OCI-LY1 (cell line): ENCODE data around the gene ZNF385D.

Experiments
- H2AFZ ChIP-seq: fragments of 200-600 bp; sonication (generic), shearing (Covaris generic); 2 replicates; pipeline ENCODE4 v1.6.0; 2014; ENCODE audit warnings: antibody characterized with exemption, mild to moderate bottlenecking, low read length
- H3F3A ChIP-seq: fragments of 200-600 bp; sonication (generic), shearing (Covaris generic); 2 replicates; pipeline ENCODE4 v1.6.0; 2014; ENCODE audit warnings: mild to moderate bottlenecking, antibody characterized with exemption, low read length, moderate library complexity; ENCODE audit not compliant: insufficient read depth
- H3K27ac ChIP-seq: fragments of 200-600 bp; sonication (generic); 2 replicates; pipeline ENCODE4 v1.5.1; 2014; ENCODE audit warnings: low read length, mixed run types, mild to moderate bottlenecking, low read depth; ENCODE audit not compliant: poor library complexity, severe bottlenecking
- H3K27me3 ChIP-seq: fragments of 200-600 bp; sonication (generic); 2 replicates; pipeline ENCODE4 v1.6.0; 2014; ENCODE audit warnings: antibody characterized with exemption, mild to moderate bottlenecking, low read length, moderate library complexity; ENCODE audit not compliant: insufficient read depth
- H3K36me3 ChIP-seq: fragments of 200-600 bp; sonication (generic); 2 replicates; pipeline ENCODE4 v1.6.1; 2014; ENCODE audit warnings: mild to moderate bottlenecking, antibody characterized with exemption, low read length, moderate library complexity, mixed read lengths; ENCODE audit not compliant: insufficient read depth
- H3K4me1 ChIP-seq: fragments of 200-600 bp; sonication (generic); 2 replicates; pipeline ENCODE4 v1.5.1; 2014; ENCODE audit warnings: mild to moderate bottlenecking, low read length, moderate library complexity; ENCODE audit not compliant: insufficient read depth, severe bottlenecking
- H3K4me2 ChIP-seq: fragments of 200-600 bp; sonication (generic), shearing (Covaris generic); 2 replicates; pipeline ENCODE4 v1.6.1; 2014; ENCODE audit warnings: low read length
- H3K4me3 ChIP-seq: fragments of 200-600 bp; sonication (generic); 2 replicates; pipeline ENCODE4 v1.5.1; 2014; ENCODE audit warnings: low read length, low read depth, mild to moderate bottlenecking, mixed read lengths; ENCODE audit not compliant: poor library complexity, severe bottlenecking
- H3K79me2 ChIP-seq: fragments of 200-600 bp; shearing (Covaris generic); 2 replicates; pipeline ENCODE4 v1.6.1; 2016; ENCODE audit warnings: mixed run types, low read length, mixed read lengths; ENCODE audit not compliant: insufficient read depth
- H3K9ac ChIP-seq: fragments of 200-600 bp; sonication (generic), shearing (Covaris generic); 2 replicates; pipeline ENCODE4 v1.6.1; 2014; ENCODE audit warnings: mild to moderate bottlenecking, low read length, mixed read lengths
- H3K9me2 ChIP-seq: fragments of 200-600 bp; sonication (generic), shearing (Covaris generic); 2 replicates; pipeline ENCODE4 v1.6.1; 2014; ENCODE audit warnings: low read depth, mild to moderate bottlenecking, low read length, mixed read lengths
- H3K9me3 ChIP-seq: fragments of 200-600 bp; shearing (Covaris generic); 2 replicates; pipeline ENCODE4 v1.6.1; 2014; ENCODE audit warnings: low read length, mixed read lengths
- H4K20me1 ChIP-seq: fragments of 200-600 bp; sonication (generic), shearing (Covaris generic); 2 replicates; pipeline ENCODE4 v1.6.0; 2016; ENCODE audit warnings: mild to moderate bottlenecking, low read length; ENCODE audit not compliant: insufficient read depth
- EZH2 ChIP-seq: fragments of 200-600 bp; sonication (generic), shearing (Covaris generic); IDR thresholded peaks from 2 replicates; pipeline ENCODE4 v1.8.0; 2017; ENCODE audit warnings: borderline replicate concordance, mixed run types, mild to moderate bottlenecking, antibody characterized with exemption, low read length, moderate library complexity, mixed read lengths
- TF ChIP-seq, protein P1 (sequence below): fragments of 200-600 bp; sonication (generic), shearing (Covaris generic); IDR thresholded peaks from 2 replicates; pipeline ENCODE4 v1.5.1; 2017; ENCODE audit warnings: mild to moderate bottlenecking, antibody characterized with exemption, low read length, moderate library complexity, mixed read lengths

ZNF385D gene

DNA sequence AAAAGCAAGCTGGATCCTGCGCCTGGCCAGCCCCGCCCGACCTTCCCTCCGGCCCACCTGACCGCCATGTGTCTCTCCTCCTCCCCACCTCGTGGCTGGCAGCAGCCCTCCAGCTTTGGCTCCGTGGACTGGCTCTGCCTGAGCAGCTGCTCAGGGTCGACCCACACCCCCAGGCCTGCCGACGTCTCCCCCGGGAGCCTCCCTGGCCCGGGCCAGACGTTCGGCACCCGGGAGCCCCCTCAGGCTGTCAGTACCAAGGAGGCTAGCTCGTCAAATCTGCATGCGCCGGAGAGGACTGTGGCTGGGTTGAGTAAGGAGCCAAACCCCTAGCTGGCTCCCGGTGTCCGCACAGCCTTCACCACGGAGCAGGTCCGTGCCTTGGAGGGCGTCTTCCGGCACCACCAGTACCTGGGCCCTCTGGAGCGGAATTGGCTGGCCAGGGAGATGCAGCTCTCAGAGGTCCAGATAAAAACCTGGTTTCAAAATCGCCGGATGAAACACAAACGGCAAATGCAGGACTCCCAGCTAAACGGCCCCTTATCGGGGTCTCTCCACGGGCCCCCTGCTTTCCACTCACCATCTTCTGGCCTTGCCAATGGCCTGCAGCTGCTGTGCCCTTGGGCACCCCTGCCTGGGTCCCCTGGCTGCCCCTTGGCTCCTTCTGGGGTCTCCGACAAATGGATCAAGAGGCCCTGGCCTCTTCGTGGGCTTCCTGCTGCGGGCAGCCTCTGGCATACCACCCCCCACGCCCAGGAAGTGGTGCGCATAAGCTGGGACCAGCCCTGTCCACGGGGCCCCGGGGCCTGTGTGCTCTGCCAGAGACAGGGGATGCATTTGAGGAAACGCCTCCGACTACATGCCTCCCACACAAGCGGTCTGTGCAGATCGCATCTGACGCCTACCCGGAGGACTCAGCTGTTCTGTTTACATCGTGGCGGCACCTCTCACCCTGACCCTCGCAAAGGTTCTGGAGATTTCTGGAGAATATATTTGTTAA lies 345.0 kb downstream of the ZNF385D start:
- Histone ChIP-seq H3F3A (no peaks in the 10 kb centered on the region), H4K20me1 (no peaks in the 10 kb centered on the region), H3K9me2 (no peaks in the 10 kb centered on the region), H3K4me3 (no peak overlapping the region), H3K27ac (no peak overlapping the region), H3K36me3 (no peaks in the 10 kb centered on the region), H3K9me3 (no peaks in the 10 kb centered on the region), H3K4me2 (no peak overlapping the region), H3K27me3 (no peaks in the 10 kb centered on the region), H2AFZ (no peak overlapping the region), H3K4me1 (no peaks in the 10 kb centered on the region), H3K9ac (no peak overlapping the region), H3K79me2 (no peaks in the 10 kb centered on the region)
- TF ChIP-seq, protein P1, sequence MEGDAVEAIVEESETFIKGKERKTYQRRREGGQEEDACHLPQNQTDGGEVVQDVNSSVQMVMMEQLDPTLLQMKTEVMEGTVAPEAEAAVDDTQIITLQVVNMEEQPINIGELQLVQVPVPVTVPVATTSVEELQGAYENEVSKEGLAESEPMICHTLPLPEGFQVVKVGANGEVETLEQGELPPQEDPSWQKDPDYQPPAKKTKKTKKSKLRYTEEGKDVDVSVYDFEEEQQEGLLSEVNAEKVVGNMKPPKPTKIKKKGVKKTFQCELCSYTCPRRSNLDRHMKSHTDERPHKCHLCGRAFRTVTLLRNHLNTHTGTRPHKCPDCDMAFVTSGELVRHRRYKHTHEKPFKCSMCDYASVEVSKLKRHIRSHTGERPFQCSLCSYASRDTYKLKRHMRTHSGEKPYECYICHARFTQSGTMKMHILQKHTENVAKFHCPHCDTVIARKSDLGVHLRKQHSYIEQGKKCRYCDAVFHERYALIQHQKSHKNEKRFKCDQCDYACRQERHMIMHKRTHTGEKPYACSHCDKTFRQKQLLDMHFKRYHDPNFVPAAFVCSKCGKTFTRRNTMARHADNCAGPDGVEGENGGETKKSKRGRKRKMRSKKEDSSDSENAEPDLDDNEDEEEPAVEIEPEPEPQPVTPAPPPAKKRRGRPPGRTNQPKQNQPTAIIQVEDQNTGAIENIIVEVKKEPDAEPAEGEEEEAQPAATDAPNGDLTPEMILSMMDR = no peak
- TF ChIP-seq EZH2 = no peak

DNA sequence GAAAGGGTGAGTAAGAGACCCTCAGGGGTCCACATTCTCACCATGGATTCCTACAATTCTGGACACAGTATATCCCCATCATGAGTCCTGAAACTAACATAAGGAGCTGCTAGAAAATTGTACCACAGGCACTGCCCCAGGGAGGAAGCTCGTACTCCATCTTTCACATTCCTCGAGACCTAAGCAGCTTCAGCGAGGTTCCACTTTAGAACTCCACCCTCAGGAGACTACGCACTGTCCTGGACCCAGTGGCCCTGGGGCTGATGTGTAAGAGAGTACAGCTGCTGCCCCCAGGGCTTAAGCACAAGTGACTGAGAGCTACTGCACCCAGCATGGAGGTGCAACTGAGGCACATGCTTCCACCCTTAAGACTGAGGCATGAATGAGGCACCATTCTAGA lies 352.5 kb downstream of the ZNF385D start:
- Histone ChIP-seq H3K79me2 (no peaks in the 10 kb centered on the region), H2AFZ (no peak overlapping the region), H3K4me2 (no peak overlapping the region), H3K4me3 (no peak overlapping the region), H3K9me3 (no peaks in the 10 kb centered on the region), H3K9ac (no peak overlapping the region), H3K4me1 (no peaks in the 10 kb centered on the region), H3K27me3 (no peaks in the 10 kb centered on the region), H3K36me3 (no peaks in the 10 kb centered on the region), H3K9me2 (no peaks in the 10 kb centered on the region), H3F3A (no peaks in the 10 kb centered on the region), H4K20me1 (no peaks in the 10 kb centered on the region), H3K27ac (no peak overlapping the region)
- TF ChIP-seq, protein P1 = no peak
- TF ChIP-seq EZH2 = no peak

DNA sequence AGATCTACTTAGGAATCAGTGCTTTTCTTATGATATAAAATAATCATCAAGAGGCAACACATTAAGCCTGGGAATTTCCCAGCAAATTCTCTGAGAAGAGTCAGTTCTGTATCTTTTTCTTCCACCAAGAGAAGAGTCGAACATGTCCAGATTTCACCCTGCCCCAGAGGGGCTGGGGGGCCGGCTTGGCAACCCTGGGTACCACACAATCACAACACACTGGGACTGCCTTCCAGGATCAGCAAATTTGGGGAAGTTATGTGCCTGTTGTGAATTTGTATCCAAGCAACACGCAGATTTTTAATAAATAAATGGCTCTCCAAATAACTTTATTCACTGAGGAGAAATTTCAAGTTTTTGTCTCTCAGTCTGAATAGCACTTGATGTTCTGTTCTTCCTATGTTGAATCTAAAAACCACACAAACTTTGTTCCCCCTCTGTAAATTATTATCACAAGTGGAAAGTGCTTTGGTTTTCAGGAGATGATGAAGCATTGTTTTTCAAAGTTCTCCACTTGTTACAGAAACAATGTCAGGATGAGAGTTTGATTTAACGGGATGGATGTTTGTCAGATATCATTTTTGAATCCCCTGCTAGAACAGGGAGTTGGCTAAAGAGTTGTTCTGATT lies 357.2 kb downstream of the ZNF385D start:
- Histone ChIP-seq H3K36me3 (no peaks in the 10 kb centered on the region), H3K4me2 (no peak overlapping the region), H3K79me2 (no peaks in the 10 kb centered on the region), H3K4me1 (no peaks in the 10 kb centered on the region), H2AFZ (no peak overlapping the region), H3K27me3 (no peaks in the 10 kb centered on the region), H3K9me3 (no peaks in the 10 kb centered on the region), H3K4me3 (no peak overlapping the region), H3K9ac (no peak overlapping the region), H3K27ac (no peak overlapping the region), H3K9me2 (no peaks in the 10 kb centered on the region), H4K20me1 (no peaks in the 10 kb centered on the region), H3F3A (no peaks in the 10 kb centered on the region)
- no peak for TF ChIP-seq EZH2
- TF ChIP-seq, protein P1 = no peak
